Measurements from ENCODE around the gene GALNT16. TPM values are rescaled to one million over a fixed set of nuclear protein-coding genes. Genes with fewer than 3 reads are reported as not detected.
A peak's percentile ranks its signal among the peaks of the same experiment; 100 is the strongest.

The GALNT16 gene
- total RNA-seq, 2 experiments from 2014 or later, result not detected

DNA sequence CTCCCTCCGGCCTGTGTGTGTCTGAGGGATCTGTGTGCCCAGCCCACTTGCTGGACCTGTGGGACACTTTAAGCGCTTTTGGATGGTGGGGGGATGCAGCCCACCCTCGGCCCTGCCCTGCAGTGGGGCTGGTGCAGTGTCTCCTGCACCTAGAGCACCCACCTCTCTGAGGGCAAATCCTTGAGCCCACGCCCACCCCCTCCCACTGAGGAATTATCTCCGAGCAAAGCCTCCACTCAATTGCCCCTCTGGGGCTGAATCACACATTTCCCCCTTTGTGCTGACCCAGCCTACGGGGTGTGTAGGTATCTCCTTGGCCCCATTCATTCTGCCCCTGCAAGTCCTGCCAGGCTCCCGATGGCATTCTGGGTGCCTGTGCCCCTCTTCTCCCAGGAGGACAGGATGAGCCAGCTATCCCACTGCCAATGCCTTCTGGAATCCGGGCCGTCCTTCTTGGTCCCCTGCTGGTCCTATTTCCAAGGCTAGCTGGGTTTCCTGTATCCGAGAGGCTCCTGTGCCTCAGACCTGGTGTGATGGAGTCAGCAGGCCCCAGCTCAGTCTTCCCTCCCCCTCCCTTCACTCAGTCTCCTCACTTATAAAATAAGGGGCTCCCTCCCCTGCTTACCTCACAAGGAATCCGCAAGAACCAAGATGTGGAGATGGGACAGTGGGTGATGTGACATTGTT, 89.3 kb downstream of the GALNT16 start:
- peaks cover 10% of the 10 kb centered on the region for H3K4me1 Mint-ChIP-seq
- ChIA-PET POLR2A (no interaction called here), CTCF (interaction anchor here (3.1 kb wide), 1 partner anchor 9 kb away, joined by 12 read pairs; no protein-coding TSS in a partner anchor)
- peaks cover 4% of the 10 kb centered on the region for H3K27me3 Mint-ChIP-seq
- no peaks in the 10 kb centered on the region for H3K36me3 Mint-ChIP-seq (ENCODE audit: low read depth)
- no peak for DNase-seq
- H3K4me3 Mint-ChIP-seq, result no peak overlapping the region
- no peak overlapping the region for H3K27ac Mint-ChIP-seq
- H3K9me3 Mint-ChIP-seq, result no peaks in the 10 kb centered on the region

DNA sequence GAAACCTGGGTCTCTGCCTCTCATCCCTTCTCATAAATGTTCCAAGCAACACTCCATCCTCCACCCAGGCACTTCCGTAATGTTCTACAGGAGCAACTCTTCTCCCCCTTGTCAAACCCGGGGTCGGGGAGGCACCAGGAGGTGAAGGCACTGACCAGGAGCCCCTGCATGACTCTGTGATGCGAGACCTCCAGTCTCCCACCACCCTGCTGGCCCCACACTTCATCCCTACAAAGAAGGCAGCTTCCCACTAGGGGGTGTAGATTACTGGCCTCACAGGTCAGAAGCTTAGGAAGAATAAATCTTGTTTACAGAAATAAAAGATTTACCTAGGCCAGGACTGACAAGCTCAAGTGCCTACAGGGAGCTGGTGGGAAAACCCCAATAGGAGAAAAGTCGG, 90.9 kb downstream of the GALNT16 start:
- no peak overlapping the region for H3K4me3 Mint-ChIP-seq
- CTCF ChIA-PET, result interaction anchor here (1.2 kb wide), 1 partner anchor 13 kb away, joined by 3 read pairs; no protein-coding TSS in a partner anchor
- H3K36me3 Mint-ChIP-seq (ENCODE audit: low read depth), result no peaks in the 10 kb centered on the region
- POLR2A ChIA-PET, result no interaction called here
- no peak overlapping the region for H3K27ac Mint-ChIP-seq
- no peak for DNase-seq
- H3K9me3 Mint-ChIP-seq, result no peaks in the 10 kb centered on the region
- peaks cover 4% of the 10 kb centered on the region for H3K27me3 Mint-ChIP-seq
- H3K4me1 Mint-ChIP-seq, result peaks cover 18% of the 10 kb centered on the region

DNA sequence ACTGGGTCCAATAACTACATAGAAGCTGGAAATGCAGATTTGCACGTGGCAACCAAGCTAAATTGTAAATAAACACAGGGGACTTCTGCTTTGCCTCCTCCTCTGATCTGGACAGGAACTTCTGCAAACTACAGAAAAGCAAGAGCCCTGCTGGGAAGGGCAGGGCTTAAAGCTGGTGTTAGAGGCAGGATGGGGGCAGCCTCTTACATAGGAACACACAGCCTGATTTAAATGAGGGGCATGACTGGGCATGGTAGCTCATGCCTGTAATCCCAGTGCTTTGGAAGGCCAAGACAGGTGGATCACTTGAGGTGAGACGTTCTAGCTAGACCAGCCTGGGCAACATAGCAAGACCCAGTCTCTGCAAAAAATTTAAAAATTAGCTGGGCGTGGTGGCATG, 91.4 kb downstream of the GALNT16 start:
- ChIA-PET POLR2A (no interaction called here), CTCF (interaction anchor here (1.2 kb wide), 1 partner anchor 13 kb away, joined by 3 read pairs; no protein-coding TSS in a partner anchor)
- Mint-ChIP-seq H3K27me3 (peaks cover 4% of the 10 kb centered on the region), H3K4me3 (no peak overlapping the region), H3K27ac (no peak overlapping the region), H3K9me3 (no peaks in the 10 kb centered on the region), H3K4me1 (peaks cover 18% of the 10 kb centered on the region), H3K36me3 (ENCODE audit: low read depth) (no peaks in the 10 kb centered on the region)
- no peak for DNase-seq

DNA sequence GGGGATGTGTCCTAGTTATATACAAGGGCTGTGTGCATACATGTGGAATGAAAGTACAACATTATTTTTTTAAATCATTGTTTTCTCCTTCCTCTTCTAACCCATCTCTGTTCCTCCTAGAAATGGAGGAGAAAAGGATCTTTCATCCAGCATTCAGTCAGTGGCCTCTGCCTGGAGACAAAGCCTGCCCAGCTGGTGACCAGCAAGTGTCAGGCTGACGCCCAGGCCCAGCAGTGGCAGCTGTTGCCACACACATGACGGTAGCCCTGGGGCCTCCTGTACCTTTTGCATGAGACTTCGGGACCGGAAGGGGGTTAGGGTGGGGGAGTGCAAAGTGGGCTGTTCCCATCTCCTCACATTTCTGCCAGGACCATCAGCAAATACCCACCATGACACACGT, 92.0 kb downstream of the GALNT16 start:
- peak overlapping the region; percentile 51 for H3K27ac Mint-ChIP-seq
- no peak overlapping the region for H3K4me3 Mint-ChIP-seq
- DNase-seq, result no peak
- ChIA-PET CTCF (interaction anchor here (0.5 to 1.2 kb wide), 2 partner anchors 14 to 86 kb away, joined by 3 read pairs; no protein-coding TSS in a partner anchor), POLR2A (no interaction called here)
- peaks cover 18% of the 10 kb centered on the region for H3K4me1 Mint-ChIP-seq
- H3K36me3 Mint-ChIP-seq (ENCODE audit: low read depth), result no peaks in the 10 kb centered on the region
- H3K27me3 Mint-ChIP-seq, result peaks cover 4% of the 10 kb centered on the region
- no peaks in the 10 kb centered on the region for H3K9me3 Mint-ChIP-seq

DNA sequence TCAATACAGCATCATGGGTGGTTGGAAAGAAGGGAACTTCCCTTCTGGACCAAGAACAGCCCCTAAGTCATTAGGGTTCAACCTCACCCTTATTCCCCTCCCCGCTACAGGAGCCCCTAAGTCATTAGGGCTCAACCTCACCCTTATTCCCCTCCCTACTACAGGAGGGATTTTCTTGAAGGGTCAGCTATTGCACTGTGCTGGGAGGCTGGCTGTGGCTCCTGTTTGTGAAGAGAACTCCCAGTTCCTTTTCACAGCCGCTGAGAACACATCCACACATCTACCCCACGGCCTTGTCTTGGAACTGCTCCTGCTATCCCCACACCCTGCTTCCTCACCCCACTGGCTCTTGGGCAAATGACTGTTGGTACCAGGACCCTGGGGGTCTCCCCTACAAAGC, 93.2 kb downstream of the GALNT16 start:
- H3K4me1 Mint-ChIP-seq, result peaks cover 18% of the 10 kb centered on the region
- ChIA-PET CTCF (no interaction called here), POLR2A (no interaction called here)
- no peaks in the 10 kb centered on the region for H3K36me3 Mint-ChIP-seq (ENCODE audit: low read depth)
- no peak overlapping the region for H3K27ac Mint-ChIP-seq
- H3K4me3 Mint-ChIP-seq, result no peak overlapping the region
- H3K9me3 Mint-ChIP-seq, result no peaks in the 10 kb centered on the region
- no peaks in the 10 kb centered on the region for H3K27me3 Mint-ChIP-seq
- DNase-seq, result no peak

DNA sequence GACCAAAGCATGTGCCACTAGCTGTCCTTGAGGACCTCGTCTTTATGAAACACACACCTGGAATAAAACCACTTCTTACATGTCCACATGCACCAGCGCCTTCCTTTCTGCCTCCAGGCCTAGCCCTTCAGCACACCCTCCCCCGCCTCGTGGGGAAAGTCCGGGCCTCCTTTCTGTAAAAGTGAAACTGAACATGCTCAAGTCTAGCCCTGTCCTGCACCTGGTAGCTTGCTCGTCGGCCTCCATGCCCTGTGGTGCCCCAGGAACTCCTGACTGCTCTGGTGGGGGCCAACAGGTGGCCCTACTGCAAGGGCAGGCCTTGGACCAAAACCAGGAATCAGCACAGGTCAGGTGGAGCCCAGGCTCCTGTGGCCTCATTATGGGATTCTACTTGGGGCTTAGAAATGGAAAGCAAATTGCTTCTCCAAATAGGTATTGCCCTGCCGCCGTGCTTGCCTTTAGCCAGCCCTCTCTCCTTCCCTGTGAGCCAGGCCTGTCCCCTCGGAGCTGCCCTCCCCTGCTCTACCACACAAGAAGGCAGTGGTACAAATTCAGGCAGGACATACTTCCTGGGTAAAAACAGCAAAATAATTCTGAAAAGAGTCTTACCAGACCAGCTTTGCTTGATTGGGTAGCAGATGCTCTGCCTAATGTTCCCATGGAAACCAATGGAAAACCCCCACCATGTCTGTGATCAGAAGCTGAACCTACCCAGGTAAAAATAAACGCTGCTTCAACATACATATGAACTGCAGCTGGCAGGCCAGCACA, 94.6 kb downstream of the GALNT16 start:
- peak overlapping the region; percentile 95 for H3K27ac Mint-ChIP-seq
- no peaks in the 10 kb centered on the region for H3K9me3 Mint-ChIP-seq
- peak; percentile 69 for DNase-seq
- ChIA-PET CTCF (interaction anchor here (0.7 to 1.6 kb wide), 3 partner anchors 10 to 40 kb away, joined by 3 to 5 read pairs (median 4); no protein-coding TSS in a partner anchor), POLR2A (no interaction called here)
- H3K4me3 Mint-ChIP-seq, result peak overlapping the region; percentile 48
- H3K27me3 Mint-ChIP-seq, result no peaks in the 10 kb centered on the region
- peaks cover 18% of the 10 kb centered on the region for H3K4me1 Mint-ChIP-seq
- H3K36me3 Mint-ChIP-seq (ENCODE audit: low read depth), result no peaks in the 10 kb centered on the region

DNA sequence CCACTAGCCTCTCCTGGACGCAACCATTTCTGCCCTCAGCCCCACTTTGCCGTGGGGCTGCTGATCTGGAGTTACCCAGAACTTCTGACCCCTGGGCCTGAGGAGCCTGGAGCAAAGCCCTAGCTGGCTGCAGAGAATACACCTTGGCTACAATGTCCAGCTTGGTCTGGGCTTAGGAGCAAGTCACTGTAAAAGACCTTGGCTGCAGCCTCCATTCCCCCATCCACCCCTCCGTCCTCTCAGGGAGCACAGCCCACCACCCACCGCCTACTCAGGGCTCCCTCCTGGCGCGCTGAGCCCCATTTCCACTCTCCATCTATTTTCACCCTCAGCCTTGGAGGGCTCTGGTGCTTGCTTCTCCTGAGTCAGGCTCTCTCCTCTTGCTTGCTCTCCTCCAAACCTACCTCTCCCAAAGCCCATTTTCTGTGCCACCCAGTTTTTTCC, 95.2 kb downstream of the GALNT16 start:
- peak overlapping the region; percentile 95 for H3K27ac Mint-ChIP-seq

DNA sequence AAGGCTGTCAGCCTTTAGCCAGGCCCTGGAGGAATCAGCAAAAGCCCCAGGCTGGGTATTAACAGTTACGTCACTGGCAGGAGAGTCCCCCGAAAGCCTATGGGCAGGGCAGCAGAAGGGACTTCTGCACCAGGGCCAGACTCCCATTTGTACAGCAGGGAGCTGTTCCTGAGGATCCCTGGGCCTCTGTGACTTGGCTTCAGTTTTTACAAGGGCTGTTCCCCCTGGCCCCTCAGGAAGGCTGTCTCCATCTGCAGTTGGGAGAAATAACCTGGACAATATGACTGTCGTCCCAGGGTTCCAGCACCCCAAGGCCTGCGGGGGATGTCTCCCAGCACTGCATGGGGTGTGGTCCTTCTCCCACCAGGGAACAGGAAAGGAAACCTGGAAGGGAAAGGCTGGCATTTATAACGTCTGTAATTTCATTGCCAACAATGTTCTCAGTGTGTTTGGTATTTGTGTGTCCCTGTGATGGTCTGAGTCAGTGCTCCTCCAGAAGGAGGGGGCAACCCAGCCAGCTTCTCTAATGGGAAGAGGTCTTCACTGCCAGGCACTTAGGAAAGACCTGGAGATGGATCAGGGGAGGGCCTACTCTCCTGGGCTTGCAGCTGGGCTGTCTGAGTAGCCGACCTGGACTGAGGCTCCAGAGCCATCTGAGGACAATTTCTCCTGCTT, 95.8 kb downstream of the GALNT16 start:
- Mint-ChIP-seq H3K27me3 (no peaks in the 10 kb centered on the region), H3K36me3 (ENCODE audit: low read depth) (no peaks in the 10 kb centered on the region), H3K4me1 (peaks cover 18% of the 10 kb centered on the region), H3K9me3 (no peaks in the 10 kb centered on the region), H3K4me3 (no peak overlapping the region), H3K27ac (peak overlapping the region; percentile 62)
- no peak for DNase-seq
- POLR2A ChIA-PET, result no interaction called here
- CTCF ChIA-PET, result no interaction called here

More for the DNA sequence above, 95.2 kb downstream of the GALNT16 start:
- peaks cover 18% of the 10 kb centered on the region for H3K4me1 Mint-ChIP-seq
- no peaks in the 10 kb centered on the region for H3K27me3 Mint-ChIP-seq
- no peak overlapping the region for H3K4me3 Mint-ChIP-seq
- ChIA-PET POLR2A (no interaction called here), CTCF (interaction anchor here (0.8 to 1.6 kb wide), 2 partner anchors 9 to 14 kb away, joined by 3 to 5 read pairs; no protein-coding TSS in a partner anchor)
- no peaks in the 10 kb centered on the region for H3K36me3 Mint-ChIP-seq (ENCODE audit: low read depth)
- no peaks in the 10 kb centered on the region for H3K9me3 Mint-ChIP-seq
- no peak for DNase-seq

DNA sequence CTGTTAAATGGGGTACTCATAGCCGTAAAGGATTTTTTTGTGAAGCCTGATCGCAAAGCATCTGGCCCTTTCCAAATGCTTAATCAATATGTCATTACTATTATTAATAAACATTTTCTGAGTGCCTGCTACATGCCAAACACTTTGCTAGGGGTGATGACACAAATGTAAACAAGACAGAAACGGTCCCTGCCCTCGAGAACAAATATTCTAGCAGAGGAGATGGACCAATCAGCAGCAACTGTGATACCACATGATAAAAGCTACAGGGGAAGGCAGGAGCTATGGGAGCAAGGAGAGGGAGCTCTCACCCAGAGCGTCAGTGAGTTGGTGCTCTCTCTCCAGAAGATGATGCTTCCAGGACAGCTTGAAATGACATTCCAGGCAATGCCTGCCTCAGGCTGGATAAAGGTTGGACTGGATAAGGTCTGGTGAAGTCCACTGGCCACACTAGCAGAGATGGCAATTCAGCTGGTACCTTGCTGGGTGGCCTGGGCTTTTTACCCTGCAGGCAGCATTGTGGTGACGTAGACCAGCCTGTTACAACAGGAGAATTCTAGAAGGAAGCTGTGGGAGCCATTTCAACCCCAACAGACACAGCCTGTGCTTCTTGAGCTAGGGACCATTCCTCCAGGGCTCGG, 97.1 kb downstream of the GALNT16 start:
- CTCF ChIA-PET, result interaction anchor here (0.7 to 3.0 kb wide), 5 partner anchors 9 to 121 kb away, joined by 3 to 12 read pairs (median 4); no protein-coding TSS in a partner anchor
- Mint-ChIP-seq H3K27ac (no peak overlapping the region), H3K27me3 (no peaks in the 10 kb centered on the region), H3K4me3 (no peak overlapping the region), H3K4me1 (peaks cover 18% of the 10 kb centered on the region), H3K36me3 (ENCODE audit: low read depth) (no peaks in the 10 kb centered on the region), H3K9me3 (no peaks in the 10 kb centered on the region)
- no peak for DNase-seq
- POLR2A ChIA-PET, result no interaction called here

DNA sequence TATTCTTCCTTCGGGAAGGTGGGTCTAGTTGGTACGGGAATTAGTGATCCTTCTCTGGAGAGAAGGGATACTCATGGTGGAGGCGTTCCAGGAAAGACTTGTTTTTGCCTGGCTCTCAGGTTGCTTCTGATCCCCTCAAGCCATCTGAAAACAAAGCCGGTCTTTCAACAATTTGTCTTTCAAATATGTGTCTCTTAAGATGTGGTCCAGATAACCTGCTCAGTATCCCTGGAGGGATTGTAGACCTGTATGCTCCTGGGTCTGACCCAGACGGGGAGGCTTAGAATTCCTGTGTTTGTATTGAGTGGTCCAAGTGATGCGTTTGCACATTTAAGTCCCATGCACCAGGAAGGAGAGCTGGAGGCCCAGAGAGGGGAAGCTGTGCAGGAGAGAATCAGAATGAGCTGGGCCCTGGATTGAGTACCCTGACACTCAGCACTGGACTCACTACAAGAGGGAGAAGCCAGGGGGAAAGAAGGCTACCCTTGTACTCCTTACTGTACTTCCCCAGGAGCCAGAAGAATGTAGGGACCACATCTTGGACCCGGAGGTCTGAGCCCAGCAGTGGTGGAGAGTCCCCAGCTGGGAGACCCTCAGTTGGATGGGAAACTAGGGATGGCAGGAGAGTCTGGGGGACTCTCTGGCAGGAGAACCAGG, 97.7 kb downstream of the GALNT16 start:
- H3K4me3 Mint-ChIP-seq, result no peak overlapping the region
- POLR2A ChIA-PET, result no interaction called here
- CTCF ChIA-PET, result interaction anchor here (0.8 to 3.0 kb wide), 5 partner anchors 10 to 121 kb away, joined by 3 to 12 read pairs (median 3); no protein-coding TSS in a partner anchor

DNA sequence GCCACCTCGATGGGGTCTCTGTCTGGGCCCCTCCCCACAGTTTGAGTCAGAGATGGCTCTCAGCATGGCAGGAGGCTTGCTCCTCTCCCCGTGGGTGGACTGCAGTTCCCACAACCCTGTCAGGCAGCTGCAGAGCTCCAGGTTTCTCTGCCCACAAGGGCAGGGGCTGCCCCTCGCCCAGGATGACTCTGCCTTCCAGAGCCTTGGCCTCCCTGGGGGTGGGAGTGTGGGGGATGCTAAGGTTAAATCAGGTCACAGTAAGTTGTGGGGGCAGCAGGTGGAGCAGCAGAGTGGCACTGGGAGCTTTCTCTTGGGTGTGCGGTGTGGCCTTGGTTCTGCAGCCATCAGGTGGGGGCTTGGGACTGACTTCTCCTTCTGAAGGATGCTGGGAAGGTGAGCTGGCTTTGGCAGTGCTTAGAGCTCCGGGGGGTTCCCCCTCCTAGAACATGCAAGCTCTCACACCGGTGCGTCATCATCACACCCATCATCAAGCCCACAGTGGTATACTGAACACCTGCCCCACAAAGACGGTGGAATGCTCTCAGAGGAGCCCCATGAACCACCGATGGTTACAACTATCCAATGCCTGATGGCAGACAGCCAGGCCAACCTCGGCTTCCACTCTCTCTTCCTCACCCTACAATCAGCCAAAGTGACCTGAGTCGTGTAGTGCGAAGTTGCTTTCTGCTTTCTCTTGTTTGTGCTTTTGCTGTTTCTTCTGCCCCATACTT, 98.4 kb downstream of the GALNT16 start:
- CTCF ChIA-PET, result interaction anchor here (0.6 to 3.0 kb wide), 6 partner anchors 11 to 322 kb away, joined by 3 to 12 read pairs (median 4); no protein-coding TSS in a partner anchor
- H3K4me3 Mint-ChIP-seq, result no peak overlapping the region
- no peaks in the 10 kb centered on the region for H3K36me3 Mint-ChIP-seq (ENCODE audit: low read depth)
- peaks cover 18% of the 10 kb centered on the region for H3K4me1 Mint-ChIP-seq
- POLR2A ChIA-PET, result no interaction called here
- DNase-seq, result no peak
- no peaks in the 10 kb centered on the region for H3K27me3 Mint-ChIP-seq
- no peak overlapping the region for H3K27ac Mint-ChIP-seq
- H3K9me3 Mint-ChIP-seq, result no peaks in the 10 kb centered on the region

More for the DNA sequence above, 97.7 kb downstream of the GALNT16 start:
- H3K36me3 Mint-ChIP-seq (ENCODE audit: low read depth), result no peaks in the 10 kb centered on the region
- H3K27me3 Mint-ChIP-seq, result no peaks in the 10 kb centered on the region
- no peak for DNase-seq
- no peak overlapping the region for H3K27ac Mint-ChIP-seq
- H3K9me3 Mint-ChIP-seq, result no peaks in the 10 kb centered on the region
- H3K4me1 Mint-ChIP-seq, result peaks cover 18% of the 10 kb centered on the region
